Lower leg skin (tissue), 4 donors: ENCODE measurements around the gene KRTAP5-7. TPM values are rescaled to one million over a fixed set of nuclear protein-coding genes. Genes with fewer than 3 reads are reported as not detected.
A peak's percentile ranks its signal among the peaks of the same experiment; 100 is the strongest.

Experiments
- DNase-seq, 2 donors: peaks; one replicate each; pipeline ENCODE4 v3.0.0-alpha.2; 2019; ENCODE audit warnings: low spot score in 2 of 2
- H3K4me3 ChIP-seq: fragments of 200-600 bp; sonication (generic); 2 replicates; pipeline ENCODE4 v1.5.1; 2017; ENCODE audit warnings: mild to moderate bottlenecking, low read depth; ENCODE audit not compliant: poor library complexity, severe bottlenecking
- CTCF ChIP-seq, 3 donors: fragments of 450-650 bp; IDR thresholded peaks; one replicate each; pipeline ENCODE4 v1.5.1; 2016; ENCODE audit warnings: antibody characterized with exemption in 3 of 3, mild to moderate bottlenecking in 3 of 3, moderate library complexity in 2 of 3
- POLR2A ChIP-seq, 2 donors: fragments of 450-650 bp; IDR thresholded peaks; one replicate each; pipeline ENCODE4 v1.6.1; 2016 to 2017; ENCODE audit warnings: antibody characterized with exemption in 2 of 2, mild to moderate bottlenecking in 1 of 2, moderate library complexity in 1 of 2
- WGBS, 2 donors: methylation state at CpG; one replicate each; pipeline ENCODE4 v1.1.5; 2018; 5-methylcytosine and 5-hydroxymethylcytosine counted together
- intact Hi-C: fragments of 100-400 bp; cut with DNase I; formaldehyde crosslinking; loops from one replicate; pipeline ENCODE4 v1.15.0; 2023; ENCODE audit warnings: low total_unique reads
- total RNA-seq, 4 donors: library from RNA; depleted of rRNA; stranded (reverse); fragments of >200 nt; gene quantifications; one replicate each; pipeline ENCODE4 v1.1.0, GENCODE V29; 2016

The KRTAP5-7 gene
- total RNA-seq, 4 donors from 2014 or later, result 5.4 TPM; not detected in 3

- WGBS, 2 donors, result 79 to 82% methylated on average over 10 of the region's 10 CpGs
- DNase-seq, result no peak
- intact Hi-C loops, result no loop called here
- H3K4me3 ChIP-seq, result no peak overlapping the region
- TF ChIP-seq CTCF (IDR thresholded peaks at IDR 0.05) (no peak), POLR2A (IDR thresholded peaks at IDR 0.05) (no peak)
Observed at GRCh38 chr11:71519546-71519945, 7.5 kb upstream of the KRTAP5-7 start.

- intact Hi-C loops, result no loop called here
- TF ChIP-seq POLR2A (IDR thresholded peaks at IDR 0.05) (no peak), CTCF (IDR thresholded peaks at IDR 0.05) (no peak)
- 62 to 63% methylated on average over 3 of the region's 3 CpGs for WGBS, 2 donors
Observed at GRCh38 chr11:71525188-71525937, 1.7 kb upstream of the KRTAP5-7 start.

GRCh38 chr11:71525938-71526495, 1.1 kb upstream of the KRTAP5-7 start:
- 77 to 85% methylated on average over 2 of the region's 2 CpGs for WGBS, 2 donors
- intact Hi-C loops, result no loop called here
- DNase-seq, result peak in 1 of 2 donors; percentile 58
- TF ChIP-seq CTCF (IDR thresholded peaks at IDR 0.05) (no peak), POLR2A (IDR thresholded peaks at IDR 0.05) (no peak)
- H3K4me3 ChIP-seq, result no peak overlapping the region

More at GRCh38 chr11:71525188-71525937, 1.7 kb upstream of the KRTAP5-7 start:
- DNase-seq, result peak in 1 of 2 donors; percentile 23
- no peak overlapping the region for H3K4me3 ChIP-seq

GRCh38 chr11:71527576-71528210, 626 bp downstream of the KRTAP5-7 start:
- 90% methylated on average over 6 of the region's 6 CpGs for WGBS, 2 donors
- intact Hi-C loops, result no loop called here

GRCh38 chr11:71530602-71531001, 3.5 kb downstream of the KRTAP5-7 start:
- 79 to 85% methylated on average over 11 of the region's 11 CpGs for WGBS, 2 donors
- intact Hi-C loops, result no loop called here
- peak in 1 of 2 donors; percentile 57 for DNase-seq
- no peak overlapping the region for H3K4me3 ChIP-seq
- no peak for TF ChIP-seq CTCF (IDR thresholded peaks at IDR 0.05)
- TF ChIP-seq POLR2A (IDR thresholded peaks at IDR 0.05), result no peak

More at GRCh38 chr11:71527576-71528210, 626 bp downstream of the KRTAP5-7 start:
- TF ChIP-seq POLR2A (IDR thresholded peaks at IDR 0.05), result no peak
- no peak for TF ChIP-seq CTCF (IDR thresholded peaks at IDR 0.05)
- DNase-seq, result peak in 1 of 2 donors; percentile 23
- no peak overlapping the region for H3K4me3 ChIP-seq
